IPS-11a (cell line): ENCODE measurements around the gene OLR1.
"Not testable (repeated sequence)": the region's sequence is repeated elsewhere in the genome, so short reads cannot be mapped to it uniquely, and the experiment has no call there.

ENCODE experiments used
- H3K4me3 ChIP-seq: one replicate; pipeline ENCODE4 v1.5.1; 2013; ENCODE audit warnings: low read depth, low read length, control low read depth

The OLR1 gene

DNA sequence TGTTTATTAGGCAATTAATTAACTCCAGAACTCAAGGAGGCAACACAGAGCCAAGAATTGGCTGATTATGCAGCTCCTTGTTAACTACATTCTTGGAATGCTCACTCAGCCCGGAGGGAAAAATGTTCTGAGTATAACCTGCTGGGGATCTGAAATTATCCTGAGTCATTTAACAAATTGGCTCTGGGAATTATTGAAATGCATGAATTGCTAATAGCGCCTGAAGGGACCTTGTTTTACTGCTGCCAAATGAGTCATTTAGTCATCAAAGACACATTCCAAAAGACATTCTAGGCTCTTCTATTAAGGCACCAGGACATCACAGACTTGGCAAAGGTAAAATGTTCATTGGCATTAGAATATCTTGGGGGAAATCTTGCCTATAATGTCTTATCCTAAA, 19.9 kb upstream of the OLR1 start:
- H3K4me3 ChIP-seq: no peak overlapping the region

DNA sequence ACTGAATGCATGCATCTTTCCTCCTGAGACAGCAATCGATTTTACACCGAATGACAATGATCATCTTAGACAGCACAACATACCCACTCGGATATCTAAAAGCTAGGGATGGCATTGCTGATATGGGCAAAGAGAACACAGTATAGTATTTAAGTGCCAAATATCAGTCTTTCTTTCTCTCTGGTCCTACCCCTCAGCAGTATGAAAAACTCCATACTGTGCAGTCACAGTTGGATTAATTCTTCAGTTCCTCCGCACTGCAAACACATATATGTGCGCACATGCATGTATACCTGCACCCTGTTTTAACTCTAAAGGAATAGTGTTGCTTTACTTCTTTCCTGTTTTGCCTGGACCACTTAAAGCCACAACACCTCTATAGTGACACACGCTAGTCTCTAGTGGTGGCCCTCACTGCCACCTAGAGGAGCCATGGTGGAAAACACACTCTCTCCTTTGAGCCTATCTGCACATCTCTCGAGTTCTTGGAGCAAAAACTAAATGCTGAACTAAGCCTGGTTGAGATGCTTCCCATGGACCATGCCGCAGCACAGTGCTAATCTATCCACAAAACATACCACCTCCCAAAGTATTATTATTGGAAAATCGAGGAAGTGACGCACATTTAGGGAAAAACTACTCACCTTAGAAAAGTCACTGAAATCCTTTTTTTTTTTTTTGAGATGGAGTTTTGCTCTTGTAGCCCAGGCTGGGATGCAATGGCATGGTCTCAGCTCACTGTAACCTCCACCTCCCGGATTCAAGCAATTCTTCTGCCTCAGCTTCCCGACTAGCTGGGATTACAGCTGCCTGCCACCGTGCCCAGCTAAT, 18.8 kb upstream of the OLR1 start:
- no peak overlapping the region for H3K4me3 ChIP-seq

DNA sequence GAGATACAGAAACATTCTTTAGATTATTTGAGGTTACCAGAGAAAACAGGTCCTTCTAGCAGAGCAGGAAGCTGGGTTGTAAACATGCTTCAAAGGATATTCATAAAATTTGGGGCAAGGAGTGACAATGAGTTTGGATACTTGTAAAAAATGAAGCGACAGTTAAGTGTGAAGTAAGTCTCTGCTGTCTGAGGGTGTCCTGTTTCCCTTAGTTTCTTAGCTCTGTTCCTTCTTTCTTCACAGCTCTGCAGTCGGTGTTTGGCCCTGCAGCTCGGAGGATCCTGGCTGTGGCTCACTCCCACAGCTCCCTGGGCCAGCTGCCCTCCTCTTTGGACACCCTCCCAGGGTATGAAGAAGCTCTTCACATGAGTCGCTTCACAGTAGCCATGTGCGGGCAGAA, 17.7 kb upstream of the OLR1 start:
- no peak overlapping the region for H3K4me3 ChIP-seq

DNA sequence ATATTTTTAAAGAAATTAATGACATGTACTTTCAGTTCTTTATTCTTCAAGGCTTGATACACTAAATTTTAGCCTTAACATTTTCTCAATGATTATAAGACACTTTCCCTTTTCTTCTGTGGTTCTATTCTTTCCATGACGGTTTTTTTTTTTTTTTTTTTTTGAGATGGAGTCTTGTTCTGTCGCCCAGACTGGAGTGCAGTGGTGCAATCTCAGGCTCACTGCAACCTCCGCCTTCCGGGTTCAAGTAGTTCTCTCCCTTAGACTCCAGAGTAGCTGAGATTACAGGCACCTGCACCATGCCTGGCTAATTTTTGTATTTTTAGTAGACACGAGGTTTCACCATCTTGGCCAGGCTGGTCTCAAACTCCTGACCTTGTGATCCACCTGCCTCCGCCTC, 15.0 kb upstream of the OLR1 start:
- H3K4me3 ChIP-seq: not testable (repeated sequence)

DNA sequence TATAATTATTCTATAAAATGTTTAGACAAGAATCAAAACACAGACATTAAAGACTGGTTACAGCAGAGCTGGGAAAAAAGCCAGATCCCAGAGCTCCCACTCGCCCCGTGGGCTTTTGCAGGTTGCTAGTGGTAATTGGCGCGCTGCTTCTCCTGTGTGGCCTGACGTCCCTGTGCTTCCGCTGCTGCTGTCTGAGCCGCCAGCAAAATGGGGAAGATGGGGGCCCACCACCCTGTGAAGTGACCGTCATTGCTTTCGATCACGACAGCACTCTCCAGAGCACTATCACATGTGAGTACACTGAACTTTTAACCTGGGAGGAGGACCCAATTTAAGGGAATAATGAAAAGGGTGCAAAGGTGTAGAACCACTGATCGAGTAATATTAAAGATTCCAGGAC, 14.4 kb upstream of the OLR1 start:
- no peak overlapping the region for H3K4me3 ChIP-seq

DNA sequence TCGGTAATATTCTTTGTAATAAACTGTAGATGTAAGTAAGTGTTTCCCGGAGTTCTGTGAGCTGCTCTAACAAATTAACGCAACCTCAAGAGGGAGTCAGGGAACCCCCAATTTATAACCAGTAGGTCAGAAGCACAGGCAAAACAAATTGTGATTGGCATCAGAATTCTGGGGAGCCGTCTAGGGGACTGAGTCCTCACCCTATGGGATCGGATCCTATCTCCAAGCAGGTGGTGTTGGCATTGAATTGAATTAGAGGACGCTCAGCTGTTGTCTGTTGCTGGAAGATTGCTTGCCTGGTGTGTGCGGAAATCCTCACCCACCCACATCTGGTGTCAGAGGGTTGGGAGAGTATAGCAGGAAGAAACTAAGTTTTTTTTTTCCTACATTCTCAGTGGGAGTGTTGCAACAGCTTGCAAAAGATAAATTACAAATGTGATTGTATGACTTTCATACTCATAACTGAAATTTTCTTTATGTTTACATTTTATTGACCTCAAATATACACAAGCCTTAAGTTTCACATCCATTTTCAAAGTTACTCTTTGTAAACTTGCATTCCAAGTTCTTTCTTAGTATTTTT, 12.4 kb upstream of the OLR1 start:
- H3K4me3 ChIP-seq: no peak overlapping the region

DNA sequence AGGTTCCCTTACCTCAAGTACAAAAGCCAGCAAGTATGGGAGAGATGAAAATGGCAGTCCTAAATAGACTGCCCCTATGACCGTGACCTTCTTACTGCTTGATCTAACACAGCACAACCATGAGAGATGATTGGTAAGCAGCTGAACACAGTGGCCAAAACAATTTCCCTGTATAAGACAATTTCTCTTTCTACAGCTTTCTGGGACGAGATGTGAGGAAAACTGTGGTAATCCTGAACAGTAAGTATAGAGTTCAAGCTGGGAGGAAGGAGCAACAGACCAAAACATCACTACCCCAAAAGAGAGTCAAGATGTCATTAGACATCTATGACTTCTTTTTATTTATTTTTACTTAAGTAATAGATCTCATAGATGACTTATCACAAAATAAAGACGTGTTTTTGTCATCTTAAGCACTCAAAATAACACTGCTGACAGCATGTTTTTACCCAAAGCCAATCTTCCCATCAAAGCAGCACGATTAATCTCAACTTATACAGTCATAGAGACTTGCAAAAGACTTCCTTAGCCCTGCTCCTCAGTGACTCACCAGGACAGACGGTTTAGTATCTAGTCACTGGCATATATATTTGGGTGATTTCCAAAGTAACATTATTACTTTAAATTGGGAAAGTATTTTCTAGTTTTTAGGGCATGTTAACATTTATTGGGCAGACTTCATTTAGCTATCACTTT, 10.6 kb upstream of the OLR1 start:
- no peak overlapping the region for H3K4me3 ChIP-seq

DNA sequence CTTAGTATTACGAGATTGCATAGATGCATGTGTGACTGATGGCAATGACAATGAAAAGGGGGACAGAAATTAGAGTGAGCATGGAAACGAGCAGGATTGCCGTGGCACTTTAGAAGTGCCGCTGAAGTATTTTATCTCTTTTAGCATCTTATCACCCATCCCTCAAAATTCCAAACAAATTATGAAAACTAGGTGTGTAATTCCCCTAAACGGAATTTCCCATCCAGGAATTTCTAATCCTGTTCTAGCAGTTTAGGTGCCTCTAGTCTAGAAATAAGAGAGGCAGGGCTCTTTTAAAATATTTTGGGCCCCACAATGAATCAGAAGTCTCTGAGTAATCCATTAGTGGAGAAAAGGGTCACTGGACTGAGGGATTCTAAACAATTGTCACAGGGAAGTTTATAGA, 7.8 kb upstream of the OLR1 start:
- H3K4me3 ChIP-seq: no peak overlapping the region

DNA sequence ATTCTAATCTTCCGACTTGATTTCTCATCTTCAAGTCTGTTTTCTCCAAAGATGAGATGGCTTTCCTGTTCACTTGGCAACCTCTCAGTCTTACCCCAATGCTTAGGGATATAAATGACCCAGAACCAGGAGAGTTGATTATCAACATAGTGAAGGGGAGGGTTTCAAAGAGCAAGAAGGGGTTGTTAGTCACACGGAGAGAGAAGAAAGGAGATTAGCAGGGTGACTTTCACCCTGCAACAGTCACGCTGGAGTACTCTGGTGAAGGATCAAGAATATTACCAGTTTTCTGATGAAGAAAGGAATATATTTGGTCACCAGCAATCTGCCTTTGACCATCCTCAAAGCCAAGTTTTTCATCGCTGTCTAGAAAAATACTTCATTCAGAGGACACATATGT, 6.9 kb upstream of the OLR1 start, which contains the start of gene TMEM52B:
TSS of gene TMEM52B (plus strand) at position 212 of the 400 bp plus-strand sequence. CDS start 543 bp downstream, outside the sequence.
- H3K4me3 ChIP-seq: no peak within 1 kb of the TSS

DNA sequence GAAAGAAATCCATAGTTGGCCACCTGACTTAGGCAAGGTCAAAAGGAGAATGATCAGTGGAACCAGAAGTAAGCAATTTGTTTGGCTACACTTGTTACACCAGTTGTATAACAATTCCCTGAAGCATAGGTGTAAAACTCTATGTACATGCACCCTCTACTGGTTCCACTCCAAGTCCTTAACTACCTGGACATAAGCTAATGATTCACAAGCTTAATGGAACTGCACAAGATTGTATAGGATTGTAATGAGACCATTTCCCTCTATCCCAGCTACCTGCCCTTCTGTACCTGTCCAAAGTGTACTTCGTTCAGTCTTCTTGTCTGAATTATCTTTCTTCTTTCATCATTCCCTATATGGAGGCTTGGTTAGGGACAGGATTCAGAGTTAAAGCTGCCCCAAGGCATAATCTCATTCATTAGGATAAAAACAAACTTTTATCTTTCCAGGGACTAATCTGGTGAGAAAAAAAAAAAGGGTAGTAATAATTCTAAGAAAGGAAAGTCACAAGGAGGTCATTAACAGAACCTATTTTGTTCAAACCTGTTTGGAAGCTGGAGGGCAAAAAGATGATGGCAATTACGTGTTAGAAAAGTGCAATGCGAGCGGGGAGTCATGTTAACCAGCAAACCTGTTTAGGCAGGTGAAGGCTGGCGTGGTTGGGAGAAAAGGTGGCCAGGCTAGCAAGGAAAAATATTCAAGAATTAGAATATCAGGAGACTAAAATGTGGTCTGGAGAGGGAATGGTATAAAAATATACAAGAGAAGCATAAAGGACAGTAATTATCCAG, 4.1 kb upstream of the OLR1 start:
- no peak overlapping the region for H3K4me3 ChIP-seq

DNA sequence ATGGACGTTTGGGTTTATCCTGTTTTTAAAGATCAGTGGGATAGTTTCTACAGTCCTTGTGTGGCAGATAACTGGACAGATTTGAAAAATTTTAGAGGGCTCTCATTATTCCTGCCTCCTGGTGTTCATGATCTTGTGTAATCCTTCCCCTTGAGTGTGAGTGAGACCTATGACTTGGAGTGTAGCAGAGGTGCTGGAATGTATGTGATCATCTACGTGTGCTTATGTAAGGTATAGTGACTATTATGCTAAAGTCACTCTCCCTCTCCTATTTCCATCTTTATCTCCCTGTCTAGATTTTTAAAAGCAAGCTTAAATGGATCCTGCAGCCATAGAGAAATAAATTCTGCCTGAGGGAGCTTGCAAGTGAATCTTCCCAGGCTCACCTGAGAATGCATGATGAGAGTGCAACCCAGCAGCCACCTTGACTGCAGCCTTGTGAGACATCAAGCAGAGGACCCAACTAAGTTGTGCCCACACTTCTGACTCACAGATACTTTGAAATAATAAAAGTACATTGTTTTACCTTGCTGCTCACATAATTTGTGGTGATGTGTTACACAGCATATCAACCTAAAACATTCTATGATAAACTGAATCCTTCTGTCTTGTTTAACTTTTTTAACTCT, 3.2 kb upstream of the OLR1 start:
- H3K4me3 ChIP-seq: no peak overlapping the region

DNA sequence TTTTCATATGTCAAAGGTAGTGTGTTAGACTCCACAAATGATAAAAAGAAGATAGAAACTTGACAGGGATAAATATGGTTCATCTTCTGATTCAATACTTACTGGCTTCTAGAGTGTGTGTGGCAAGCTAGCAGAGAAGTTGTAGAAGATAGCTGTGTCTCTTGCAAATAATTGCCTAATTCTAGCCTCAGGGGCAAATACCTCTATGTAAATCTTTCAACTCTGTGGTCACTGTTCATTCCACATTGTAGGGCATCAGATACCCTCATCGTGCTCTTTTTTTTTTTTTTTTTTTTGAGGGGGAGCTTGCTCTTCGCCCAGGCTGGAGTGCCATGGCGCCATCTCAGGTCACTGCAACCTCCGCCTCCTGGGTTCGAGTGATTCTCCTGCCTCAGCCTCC, 1.7 kb downstream of the OLR1 start:
- H3K4me3 ChIP-seq: no peak overlapping the region

DNA sequence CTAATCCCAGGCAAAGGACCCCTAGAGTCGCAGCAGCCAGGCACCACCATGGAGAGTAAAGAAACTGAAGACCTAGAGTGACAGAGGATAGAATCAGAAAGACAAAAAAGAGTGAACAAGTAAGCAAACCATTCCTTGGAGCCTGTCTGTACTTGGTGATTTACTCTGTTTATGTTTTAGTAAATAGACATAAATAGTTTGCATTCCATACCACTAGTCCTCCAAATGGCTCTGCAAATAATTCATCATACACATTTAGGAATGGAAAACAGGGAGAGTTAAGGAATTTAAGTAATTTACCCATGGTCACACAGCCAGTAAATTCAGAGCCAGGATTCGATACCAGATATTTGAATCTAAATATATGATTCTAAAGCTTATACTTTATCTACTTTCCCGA, 2.8 kb downstream of the OLR1 start:
- H3K4me3 ChIP-seq: no peak overlapping the region

DNA sequence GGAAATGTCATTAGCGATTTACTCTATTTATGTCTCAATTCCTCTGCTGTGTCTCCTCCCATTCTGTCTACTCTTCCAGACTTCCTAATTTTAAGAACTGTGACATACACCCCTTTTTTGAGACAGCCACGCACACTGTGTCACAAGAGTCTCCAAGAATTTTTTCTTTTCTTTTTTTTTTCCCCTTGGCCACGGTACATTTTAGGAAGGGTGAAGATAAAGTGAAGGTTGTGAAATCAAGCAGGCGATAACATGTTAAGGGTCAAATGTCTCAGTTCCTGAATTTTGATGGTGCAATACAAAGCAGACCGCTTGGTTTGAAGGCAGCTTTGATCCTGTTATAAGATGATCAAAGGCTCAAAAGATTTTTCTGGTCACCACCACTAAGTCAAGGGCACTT, 4.3 kb downstream of the OLR1 start:
- H3K4me3 ChIP-seq: no peak overlapping the region

DNA sequence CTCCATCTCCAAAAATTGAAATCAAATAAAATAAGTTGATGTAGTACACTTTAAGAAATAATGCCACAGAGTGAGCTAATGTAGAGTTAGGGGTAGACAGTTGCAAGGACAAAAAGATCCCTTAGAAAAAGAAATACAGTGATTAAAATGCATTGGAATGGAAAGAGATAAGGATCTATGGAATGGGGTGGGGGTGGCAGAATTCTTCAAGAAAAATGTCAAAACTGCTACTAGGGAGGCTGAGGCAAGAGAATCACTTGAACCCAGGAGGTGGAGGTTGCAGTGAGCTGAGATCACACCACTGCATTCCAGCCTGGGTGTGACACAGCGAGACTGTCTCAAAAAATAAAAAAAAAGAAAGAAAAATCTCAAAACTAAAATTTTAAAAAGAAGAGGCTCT, 6.5 kb downstream of the OLR1 start:
- no peak overlapping the region for H3K4me3 ChIP-seq

DNA sequence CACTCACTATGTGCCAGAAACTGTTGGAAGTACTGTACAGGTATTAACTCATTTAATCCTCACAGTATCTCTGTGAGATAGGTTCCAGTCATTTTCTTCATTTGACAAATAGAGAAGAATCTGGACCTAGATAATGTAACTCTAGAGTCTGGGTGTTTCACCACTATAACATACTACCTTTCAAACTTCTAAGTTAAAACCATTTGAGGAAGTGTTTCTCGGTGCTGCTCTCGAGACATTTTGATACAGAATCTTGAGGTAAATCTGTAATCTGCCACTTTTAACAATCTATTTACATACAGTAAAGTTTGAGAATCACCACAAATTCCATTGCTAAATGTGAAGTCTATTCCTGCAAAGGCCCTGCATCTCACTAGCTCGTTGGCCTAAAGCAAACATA, 8.8 kb downstream of the OLR1 start:
- no peak overlapping the region for H3K4me3 ChIP-seq

DNA sequence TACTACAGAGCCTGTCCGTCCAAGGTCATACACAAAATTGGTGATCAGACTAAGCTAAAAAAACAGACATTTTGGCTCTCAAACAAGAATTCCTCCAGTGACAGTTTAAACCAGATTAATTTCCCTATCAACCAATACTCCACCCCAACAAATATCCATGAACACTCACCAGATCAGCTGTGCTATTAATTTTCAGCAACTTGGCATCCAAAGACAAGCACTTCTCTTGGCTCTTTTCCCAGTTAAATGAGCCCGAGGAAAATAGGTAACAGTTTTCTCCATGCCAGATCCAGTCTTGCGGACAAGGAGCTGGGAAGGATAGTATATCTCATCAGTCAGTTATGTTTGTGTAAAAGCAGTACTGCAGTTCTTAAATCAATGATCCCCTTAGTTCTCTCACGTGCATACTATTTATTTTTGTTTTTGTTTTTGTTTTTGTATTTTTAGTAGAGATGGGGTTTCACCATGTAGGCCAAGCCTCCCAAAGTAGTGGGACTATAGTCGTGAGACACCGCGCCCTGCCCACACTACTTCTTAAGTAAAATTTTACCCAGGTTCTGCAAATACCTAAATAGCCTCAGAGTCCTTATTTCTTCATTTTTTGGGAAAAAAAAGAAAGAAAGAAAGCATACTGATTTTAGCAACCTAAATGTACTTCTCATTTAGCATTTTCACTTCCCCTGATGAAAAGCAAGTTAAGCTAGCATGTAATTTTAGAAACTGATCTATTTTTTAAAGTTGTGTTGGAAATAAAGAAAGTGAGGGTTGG, 11.1 kb downstream of the OLR1 start:
- H3K4me3 ChIP-seq: no peak overlapping the region

DNA sequence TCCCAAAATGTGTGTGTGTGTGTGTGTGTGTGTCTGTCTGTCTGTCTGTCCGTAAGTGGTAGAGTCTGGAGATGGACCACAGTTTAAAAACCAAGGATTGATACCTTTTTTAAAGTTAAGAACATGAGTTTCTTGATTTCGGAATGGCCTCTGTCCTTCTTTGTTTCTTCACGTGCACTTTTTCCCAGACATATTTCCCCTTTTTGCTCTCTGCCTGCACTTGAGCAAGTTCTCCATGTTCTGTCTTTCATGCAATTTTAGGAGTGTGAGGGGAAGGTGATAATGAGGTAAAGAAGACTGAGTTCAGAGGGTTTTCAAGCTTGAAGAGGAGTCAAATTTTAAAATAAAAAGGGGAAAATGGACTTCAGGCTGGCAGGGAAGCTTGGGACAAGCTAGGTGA, 12.7 kb downstream of the OLR1 start:
- H3K4me3 ChIP-seq: no peak overlapping the region

DNA sequence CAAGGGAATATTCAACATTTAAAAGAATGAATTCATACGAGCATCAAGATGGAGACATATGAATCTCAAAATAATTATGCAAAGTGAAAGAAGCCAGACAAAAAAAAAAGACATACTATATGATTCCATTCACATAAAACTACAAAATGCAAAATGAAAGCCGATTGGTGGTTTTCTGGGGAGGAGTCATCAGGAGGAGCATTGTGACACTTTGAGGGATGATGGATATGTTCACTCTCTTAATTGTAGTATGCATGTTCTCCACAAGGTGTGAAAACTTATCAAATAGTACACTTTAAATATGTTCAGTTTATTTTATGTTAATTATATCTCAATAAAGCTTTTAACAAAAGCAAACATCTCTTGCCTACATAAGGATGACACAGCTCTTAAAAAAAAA, 13.5 kb downstream of the OLR1 start:
- H3K4me3 ChIP-seq: no peak overlapping the region

DNA sequence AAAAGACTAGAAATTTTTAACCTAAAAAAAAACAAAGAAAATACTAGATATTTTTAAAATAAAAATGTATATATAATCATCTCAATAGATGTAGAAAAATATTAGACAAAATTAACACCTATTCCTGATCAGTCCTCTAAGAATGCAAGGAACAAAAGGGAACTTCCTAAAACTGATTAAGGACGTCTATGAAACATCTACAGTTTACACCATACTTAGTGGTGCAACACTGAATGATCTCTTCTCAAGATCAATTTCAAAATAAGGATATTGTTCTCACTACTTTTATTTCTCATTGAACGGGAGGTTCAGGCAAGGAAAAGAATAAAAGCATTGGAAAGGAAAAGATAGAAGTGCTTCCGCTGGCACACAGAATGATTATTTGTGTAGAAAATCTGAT, 16.0 kb downstream of the OLR1 start:
- H3K4me3 ChIP-seq: no peak overlapping the region
